B cell (primary cell): ENCODE data around the gene ZNF516.

Source experiments
- EZH2 ChIP-seq: IDR thresholded peaks from 2 replicates; pipeline ENCODE4 v1.6.1; 2012; ENCODE audit warnings: borderline replicate concordance, low read depth, mild to moderate bottlenecking, moderate library complexity, low read length; ENCODE audit not compliant: insufficient read depth, poor library complexity, severe bottlenecking
- TF ChIP-seq, protein P1 (sequence below): fragments of 200-600 bp; IDR thresholded peaks from one replicate; pipeline ENCODE4 v1.8.0; 2022; ENCODE audit warnings: antibody characterized with exemption, mild to moderate bottlenecking

- TF ChIP-seq, protein P1, sequence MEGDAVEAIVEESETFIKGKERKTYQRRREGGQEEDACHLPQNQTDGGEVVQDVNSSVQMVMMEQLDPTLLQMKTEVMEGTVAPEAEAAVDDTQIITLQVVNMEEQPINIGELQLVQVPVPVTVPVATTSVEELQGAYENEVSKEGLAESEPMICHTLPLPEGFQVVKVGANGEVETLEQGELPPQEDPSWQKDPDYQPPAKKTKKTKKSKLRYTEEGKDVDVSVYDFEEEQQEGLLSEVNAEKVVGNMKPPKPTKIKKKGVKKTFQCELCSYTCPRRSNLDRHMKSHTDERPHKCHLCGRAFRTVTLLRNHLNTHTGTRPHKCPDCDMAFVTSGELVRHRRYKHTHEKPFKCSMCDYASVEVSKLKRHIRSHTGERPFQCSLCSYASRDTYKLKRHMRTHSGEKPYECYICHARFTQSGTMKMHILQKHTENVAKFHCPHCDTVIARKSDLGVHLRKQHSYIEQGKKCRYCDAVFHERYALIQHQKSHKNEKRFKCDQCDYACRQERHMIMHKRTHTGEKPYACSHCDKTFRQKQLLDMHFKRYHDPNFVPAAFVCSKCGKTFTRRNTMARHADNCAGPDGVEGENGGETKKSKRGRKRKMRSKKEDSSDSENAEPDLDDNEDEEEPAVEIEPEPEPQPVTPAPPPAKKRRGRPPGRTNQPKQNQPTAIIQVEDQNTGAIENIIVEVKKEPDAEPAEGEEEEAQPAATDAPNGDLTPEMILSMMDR: no peak
- no peak for TF ChIP-seq EZH2
These were observed 3.6 kb downstream of the ZNF516 start for GRCh38 chr18:76491473-76491775.
